HEK293 (cell line): ENCODE results near the gene GTPBP1.

ENCODE experiments used
- GLI2 ChIP-seq: fragments of 450-650 bp; formaldehyde crosslinking; IDR thresholded peaks from 2 replicates; pipeline ENCODE4; 2017; ENCODE audit warnings: missing biosample characterization, missing genetic modification characterization, low read depth, borderline replicate concordance
- HOXD13 ChIP-seq: sonication (generic); formaldehyde crosslinking; IDR thresholded peaks from 2 replicates; pipeline ENCODE4 v1.8.0; 2022; ENCODE audit warnings: missing genetic modification reagents, borderline replicate concordance
- KLF10 ChIP-seq: fragments of 450-650 bp; IDR thresholded peaks from 2 replicates; pipeline ENCODE4 v1.5.1; 2018; ENCODE audit warnings: missing biosample characterization, mild to moderate bottlenecking, missing genetic modification characterization
- RBAK ChIP-seq: fragments of 450-650 bp; formaldehyde crosslinking; IDR thresholded peaks from 2 replicates; pipeline ENCODE4 v1.5.1; 2016; ENCODE audit warnings: missing biosample characterization, missing genetic modification characterization
- SCRT1 ChIP-seq: fragments of 450-650 bp; formaldehyde crosslinking; IDR thresholded peaks from 2 replicates; pipeline ENCODE4 v1.5.1; 2016; ENCODE audit warnings: missing biosample characterization, missing genetic modification characterization, borderline replicate concordance
- TRIM28 ChIP-seq: IDR thresholded peaks from 2 replicates; pipeline ENCODE4 v1.6.1; 2011; ENCODE audit warnings: low read length, control low read depth, borderline replicate concordance
- YY2 ChIP-seq: fragments of 450-650 bp; formaldehyde crosslinking; IDR thresholded peaks from 2 replicates; pipeline ENCODE4 v1.5.1; 2016; ENCODE audit warnings: missing biosample characterization, missing genetic modification characterization
- ZNF133 ChIP-seq: fragments of 450-650 bp; formaldehyde crosslinking; IDR thresholded peaks from 2 replicates; pipeline ENCODE4 v1.5.1; 2016; ENCODE audit warnings: missing biosample characterization, missing genetic modification characterization
- ZNF140 ChIP-seq: fragments of 450-650 bp; formaldehyde crosslinking; IDR thresholded peaks from 2 replicates; pipeline ENCODE4 v1.5.1; 2016; ENCODE audit warnings: missing biosample characterization, missing genetic modification characterization
- ZNF2 ChIP-seq: fragments of 450-650 bp; formaldehyde crosslinking; IDR thresholded peaks from 2 replicates; pipeline ENCODE4 v1.5.1; 2016; ENCODE audit warnings: missing biosample characterization, missing genetic modification characterization
- ZNF335 ChIP-seq: fragments of 450-650 bp; formaldehyde crosslinking; conservative IDR thresholded peaks from 2 replicates; pipeline ENCODE4 v1.5.1; 2016; ENCODE audit warnings: missing biosample characterization, missing genetic modification characterization
- ZNF341 ChIP-seq: fragments of 450-650 bp; formaldehyde crosslinking; IDR thresholded peaks from 2 replicates; pipeline ENCODE4; 2016; ENCODE audit warnings: low read depth, missing biosample characterization, missing genetic modification characterization
- ZNF366 ChIP-seq: fragments of 450-650 bp; formaldehyde crosslinking; conservative IDR thresholded peaks from 2 replicates; pipeline ENCODE4 v1.5.1; 2016; ENCODE audit warnings: missing biosample characterization, missing genetic modification characterization
- ZNF404 ChIP-seq: fragments of 450-650 bp; formaldehyde crosslinking; IDR thresholded peaks from 2 replicates; pipeline ENCODE4 v1.5.1; 2017; ENCODE audit warnings: missing biosample characterization, missing genetic modification characterization
- ZNF544 ChIP-seq: fragments of 450-650 bp; formaldehyde crosslinking; IDR thresholded peaks from 2 replicates; pipeline ENCODE4 v1.5.0; 2017; ENCODE audit warnings: missing biosample characterization, missing genetic modification characterization
- ZNF548 ChIP-seq: fragments of 450-650 bp; formaldehyde crosslinking; IDR thresholded peaks from 2 replicates; pipeline ENCODE4 v1.5.1; 2016; ENCODE audit warnings: missing biosample characterization, missing genetic modification characterization
- ZNF621 ChIP-seq: fragments of 450-650 bp; formaldehyde crosslinking; IDR thresholded peaks from 2 replicates; pipeline ENCODE4 v1.5.1; 2017; ENCODE audit warnings: missing biosample characterization, missing genetic modification characterization
- ZNF629 ChIP-seq: fragments of 450-650 bp; formaldehyde crosslinking; IDR thresholded peaks from 2 replicates; pipeline ENCODE4 v1.5.1; 2017; ENCODE audit warnings: missing biosample characterization, missing genetic modification characterization
- ZNF792 ChIP-seq: fragments of 450-650 bp; formaldehyde crosslinking; IDR thresholded peaks from 2 replicates; pipeline ENCODE4 v1.5.1; 2016; ENCODE audit warnings: missing biosample characterization, missing genetic modification characterization
- ZNF830 ChIP-seq: fragments of 450-650 bp; IDR thresholded peaks from 2 replicates; pipeline ENCODE4 v1.5.0; 2018; ENCODE audit warnings: missing biosample characterization, missing genetic modification characterization, low read depth, mild to moderate bottlenecking, moderate library complexity
- ZSCAN23 ChIP-seq: fragments of 450-650 bp; formaldehyde crosslinking; IDR thresholded peaks from 2 replicates; pipeline ENCODE4 v1.5.1; 2016; ENCODE audit warnings: missing biosample characterization, missing genetic modification characterization
- ZXDB ChIP-seq: fragments of 450-650 bp; formaldehyde crosslinking; IDR thresholded peaks from 2 replicates; pipeline ENCODE4 v1.5.1; 2016; ENCODE audit warnings: missing biosample characterization, missing genetic modification characterization
- TF ChIP-seq, protein P1 (sequence below): fragments of 450-650 bp; formaldehyde crosslinking; IDR thresholded peaks from 2 replicates; pipeline ENCODE4 v1.5.1; 2016; ENCODE audit warnings: missing biosample characterization, missing genetic modification characterization
- TF ChIP-seq, protein P2 (sequence below): fragments of 450-650 bp; formaldehyde crosslinking; IDR thresholded peaks from 2 replicates; pipeline ENCODE4 v1.5.1; 2017; ENCODE audit warnings: missing biosample characterization, missing genetic modification characterization
- TF ChIP-seq, protein P3 (sequence below): fragments of 450-650 bp; formaldehyde crosslinking; IDR thresholded peaks from 2 replicates; pipeline ENCODE4 v1.5.1; 2016; ENCODE audit warnings: missing biosample characterization, missing genetic modification characterization
- TF ChIP-seq, protein P4 (sequence below): fragments of 450-650 bp; formaldehyde crosslinking; IDR thresholded peaks from 2 replicates; pipeline ENCODE4 v1.5.1; 2017; ENCODE audit warnings: missing biosample characterization, missing genetic modification characterization
- TF ChIP-seq, protein P5 (sequence below): fragments of 450-650 bp; formaldehyde crosslinking; IDR thresholded peaks from 2 replicates; pipeline ENCODE4 v1.5.1; 2016; ENCODE audit warnings: missing biosample characterization, missing genetic modification characterization
- TF ChIP-seq, protein P6 (sequence below): fragments of 450-650 bp; formaldehyde crosslinking; IDR thresholded peaks from 2 replicates; pipeline ENCODE4 v1.5.1; 2016; ENCODE audit warnings: missing biosample characterization, missing genetic modification characterization

The GTPBP1 gene

DNA sequence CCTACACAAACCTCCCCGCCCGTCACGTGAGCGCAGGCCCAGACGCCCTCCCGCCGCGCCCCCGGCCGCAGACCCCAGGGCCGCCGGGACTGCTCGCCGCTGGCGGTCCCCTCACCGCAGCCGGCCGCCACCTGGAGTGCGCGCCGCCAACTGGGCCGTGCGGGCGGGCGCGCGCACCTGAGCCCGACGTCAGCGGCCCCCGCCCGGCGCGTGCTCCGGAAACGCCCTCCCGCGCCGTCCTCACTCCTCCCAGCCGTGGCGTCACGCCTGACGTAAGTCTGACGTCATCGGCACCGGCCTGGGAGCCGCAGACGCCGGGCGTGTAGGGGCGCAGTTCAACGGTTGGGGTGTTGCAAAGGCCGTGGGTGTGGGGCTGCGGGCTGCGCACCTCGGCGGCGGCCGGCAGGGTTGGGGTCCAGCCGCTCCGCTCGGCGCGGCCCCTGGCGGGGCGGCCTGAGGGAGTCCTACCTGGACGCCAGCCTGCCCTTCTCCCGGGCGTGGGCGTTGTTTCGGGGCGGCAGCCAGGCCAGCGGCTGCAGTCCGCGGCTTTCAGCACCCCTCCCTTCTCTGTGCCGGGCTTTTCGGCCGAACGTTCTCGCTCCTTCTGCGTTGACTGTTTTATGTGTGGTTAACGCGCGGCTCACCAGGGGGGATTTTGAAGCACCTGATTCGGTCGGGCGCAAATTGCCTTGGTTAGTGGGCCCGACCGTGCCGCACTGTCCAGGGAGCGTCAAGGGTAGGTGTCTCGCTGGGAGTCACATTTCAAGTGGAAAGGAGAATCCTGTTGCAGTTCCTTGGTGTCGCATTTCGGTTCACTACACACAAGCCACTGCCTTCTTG, 4.7 kb upstream of the GTPBP1 start, which contains the start of gene JOSD1 (continued):
- TF ChIP-seq, protein P1, sequence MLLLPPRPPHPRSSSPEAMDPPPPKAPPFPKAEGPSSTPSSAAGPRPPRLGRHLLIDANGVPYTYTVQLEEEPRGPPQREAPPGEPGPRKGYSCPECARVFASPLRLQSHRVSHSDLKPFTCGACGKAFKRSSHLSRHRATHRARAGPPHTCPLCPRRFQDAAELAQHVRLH (tag by site-specific recombination) = peak; percentile 96
- TF ChIP-seq KLF10 (peak; percentile 96), GLI2 (tag by site-specific recombination) (0 out of 2 replicates have a peak, but pooled peaks have one; percentile 7), TRIM28 (peak; percentile 89), ZNF621 (tag by site-specific recombination) (no peak), ZNF404 (tag by site-specific recombination) (no peak), ZNF544 (tag by site-specific recombination) (no peak), HOXD13 (CRISPR knock-in tag) (no peak), ZNF366 (peak; percentile 50; the same call in 1 of the 2 replicates), ZNF830 (tag by site-specific recombination) (no peak), ZXDB (tag by site-specific recombination) (0 out of 2 replicates have a peak, but pooled peaks have one; percentile 83), ZNF2 (tag by site-specific recombination) (peak; percentile 88), RBAK (tag by site-specific recombination) (no peak), SCRT1 (tag by site-specific recombination) (peak; percentile 66), ZNF335 (peak; percentile 83), YY2 (tag by site-specific recombination) (no peak; the same call in 1 of the 2 replicates), ZNF548 (no peak), ZNF341 (tag by site-specific recombination) (peak; percentile 79), ZNF792 (tag by site-specific recombination) (no peak), ZNF140 (tag by site-specific recombination) (no peak), ZSCAN23 (tag by site-specific recombination) (peak; percentile 95), ZNF629 (tag by site-specific recombination) (peak; percentile 100), ZNF133 (tag by site-specific recombination) (no peak; the same call in 1 of the 2 replicates)
- TF ChIP-seq, protein P2, sequence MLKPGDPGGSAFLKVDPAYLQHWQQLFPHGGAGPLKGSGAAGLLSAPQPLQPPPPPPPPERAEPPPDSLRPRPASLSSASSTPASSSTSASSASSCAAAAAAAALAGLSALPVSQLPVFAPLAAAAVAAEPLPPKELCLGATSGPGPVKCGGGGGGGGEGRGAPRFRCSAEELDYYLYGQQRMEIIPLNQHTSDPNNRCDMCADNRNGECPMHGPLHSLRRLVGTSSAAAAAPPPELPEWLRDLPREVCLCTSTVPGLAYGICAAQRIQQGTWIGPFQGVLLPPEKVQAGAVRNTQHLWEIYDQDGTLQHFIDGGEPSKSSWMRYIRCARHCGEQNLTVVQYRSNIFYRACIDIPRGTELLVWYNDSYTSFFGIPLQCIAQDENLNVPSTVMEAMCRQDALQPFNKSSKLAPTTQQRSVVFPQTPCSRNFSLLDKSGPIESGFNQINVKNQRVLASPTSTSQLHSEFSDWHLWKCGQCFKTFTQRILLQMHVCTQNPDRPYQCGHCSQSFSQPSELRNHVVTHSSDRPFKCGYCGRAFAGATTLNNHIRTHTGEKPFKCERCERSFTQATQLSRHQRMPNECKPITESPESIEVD (tag by site-specific recombination) = 0 out of 2 replicates have a peak, but pooled peaks have one; percentile 18
- TF ChIP-seq, protein P3, sequence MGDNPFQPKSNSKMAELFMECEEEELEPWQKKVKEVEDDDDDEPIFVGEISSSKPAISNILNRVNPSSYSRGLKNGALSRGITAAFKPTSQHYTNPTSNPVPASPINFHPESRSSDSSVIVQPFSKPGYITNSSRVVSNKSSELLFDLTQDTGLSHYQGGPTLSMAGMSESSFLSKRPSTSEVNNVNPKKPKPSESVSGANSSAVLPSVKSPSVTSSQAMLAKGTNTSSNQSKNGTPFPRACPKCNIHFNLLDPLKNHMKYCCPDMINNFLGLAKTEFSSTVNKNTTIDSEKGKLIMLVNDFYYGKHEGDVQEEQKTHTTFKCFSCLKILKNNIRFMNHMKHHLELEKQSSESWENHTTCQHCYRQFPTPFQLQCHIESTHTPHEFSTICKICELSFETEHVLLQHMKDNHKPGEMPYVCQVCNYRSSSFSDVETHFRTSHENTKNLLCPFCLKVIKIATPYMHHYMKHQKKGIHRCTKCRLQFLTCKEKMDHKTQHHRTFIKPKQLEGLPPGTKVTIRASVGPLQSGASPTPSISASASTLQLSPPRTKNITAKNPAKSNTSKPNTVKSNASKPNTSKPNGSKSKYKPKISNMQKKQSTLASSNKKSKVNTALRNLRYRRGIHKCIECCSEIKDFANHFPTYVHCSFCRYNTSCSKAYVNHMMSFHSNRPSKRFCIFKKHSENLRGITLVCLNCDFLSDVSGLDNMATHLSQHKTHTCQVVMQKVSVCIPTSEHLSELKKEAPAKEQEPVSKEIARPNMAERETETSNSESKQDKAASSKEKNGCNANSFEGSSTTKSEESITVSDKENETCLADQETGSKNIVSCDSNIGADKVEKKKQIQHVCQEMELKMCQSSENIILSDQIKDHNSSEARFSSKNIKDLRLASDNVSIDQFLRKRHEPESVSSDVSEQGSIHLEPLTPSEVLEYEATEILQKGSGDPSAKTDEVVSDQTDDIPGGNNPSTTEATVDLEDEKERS (tag by site-specific recombination) = 0 out of 2 replicates have a peak, but pooled peaks have one; percentile 67
- TF ChIP-seq, protein P4, sequence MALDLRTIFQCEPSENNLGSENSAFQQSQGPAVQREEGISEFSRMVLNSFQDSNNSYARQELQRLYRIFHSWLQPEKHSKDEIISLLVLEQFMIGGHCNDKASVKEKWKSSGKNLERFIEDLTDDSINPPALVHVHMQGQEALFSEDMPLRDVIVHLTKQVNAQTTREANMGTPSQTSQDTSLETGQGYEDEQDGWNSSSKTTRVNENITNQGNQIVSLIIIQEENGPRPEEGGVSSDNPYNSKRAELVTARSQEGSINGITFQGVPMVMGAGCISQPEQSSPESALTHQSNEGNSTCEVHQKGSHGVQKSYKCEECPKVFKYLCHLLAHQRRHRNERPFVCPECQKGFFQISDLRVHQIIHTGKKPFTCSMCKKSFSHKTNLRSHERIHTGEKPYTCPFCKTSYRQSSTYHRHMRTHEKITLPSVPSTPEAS = no peak
- TF ChIP-seq, protein P5, sequence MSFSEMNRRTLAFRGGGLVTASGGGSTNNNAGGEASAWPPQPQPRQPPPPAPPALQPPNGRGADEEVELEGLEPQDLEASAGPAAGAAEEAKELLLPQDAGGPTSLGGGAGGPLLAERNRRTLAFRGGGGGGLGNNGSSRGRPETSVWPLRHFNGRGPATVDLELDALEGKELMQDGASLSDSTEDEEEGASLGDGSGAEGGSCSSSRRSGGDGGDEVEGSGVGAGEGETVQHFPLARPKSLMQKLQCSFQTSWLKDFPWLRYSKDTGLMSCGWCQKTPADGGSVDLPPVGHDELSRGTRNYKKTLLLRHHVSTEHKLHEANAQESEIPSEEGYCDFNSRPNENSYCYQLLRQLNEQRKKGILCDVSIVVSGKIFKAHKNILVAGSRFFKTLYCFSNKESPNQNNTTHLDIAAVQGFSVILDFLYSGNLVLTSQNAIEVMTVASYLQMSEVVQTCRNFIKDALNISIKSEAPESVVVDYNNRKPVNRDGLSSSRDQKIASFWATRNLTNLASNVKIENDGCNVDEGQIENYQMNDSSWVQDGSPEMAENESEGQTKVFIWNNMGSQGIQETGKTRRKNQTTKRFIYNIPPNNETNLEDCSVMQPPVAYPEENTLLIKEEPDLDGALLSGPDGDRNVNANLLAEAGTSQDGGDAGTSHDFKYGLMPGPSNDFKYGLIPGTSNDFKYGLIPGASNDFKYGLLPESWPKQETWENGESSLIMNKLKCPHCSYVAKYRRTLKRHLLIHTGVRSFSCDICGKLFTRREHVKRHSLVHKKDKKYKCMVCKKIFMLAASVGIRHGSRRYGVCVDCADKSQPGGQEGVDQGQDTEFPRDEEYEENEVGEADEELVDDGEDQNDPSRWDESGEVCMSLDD (tag by site-specific recombination) = peak; percentile 93
- TF ChIP-seq, protein P6, sequence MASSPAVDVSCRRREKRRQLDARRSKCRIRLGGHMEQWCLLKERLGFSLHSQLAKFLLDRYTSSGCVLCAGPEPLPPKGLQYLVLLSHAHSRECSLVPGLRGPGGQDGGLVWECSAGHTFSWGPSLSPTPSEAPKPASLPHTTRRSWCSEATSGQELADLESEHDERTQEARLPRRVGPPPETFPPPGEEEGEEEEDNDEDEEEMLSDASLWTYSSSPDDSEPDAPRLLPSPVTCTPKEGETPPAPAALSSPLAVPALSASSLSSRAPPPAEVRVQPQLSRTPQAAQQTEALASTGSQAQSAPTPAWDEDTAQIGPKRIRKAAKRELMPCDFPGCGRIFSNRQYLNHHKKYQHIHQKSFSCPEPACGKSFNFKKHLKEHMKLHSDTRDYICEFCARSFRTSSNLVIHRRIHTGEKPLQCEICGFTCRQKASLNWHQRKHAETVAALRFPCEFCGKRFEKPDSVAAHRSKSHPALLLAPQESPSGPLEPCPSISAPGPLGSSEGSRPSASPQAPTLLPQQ (tag by site-specific recombination) = peak; percentile 96
